Osteoblast (primary cell): Measurements from ENCODE around the gene RBM4. TPM values are rescaled to one million over a fixed set of nuclear protein-coding genes. Genes with fewer than 3 reads are reported as not detected.

Experiments used
- DNase-seq: peaks from one replicate; pipeline ENCODE4 v3.0.0; 2011; ENCODE audit warnings: low spot score, mixed read lengths; ENCODE audit not compliant: insufficient read length; ENCODE audit errors: missing footprints
- H2AFZ ChIP-seq: 2 replicates; pipeline ENCODE4 v1.6.0; 2011; ENCODE audit warnings: mild to moderate bottlenecking, low read length
- H3K27ac ChIP-seq: 2 replicates; pipeline ENCODE4 v1.5.1; 2011; ENCODE audit warnings: mild to moderate bottlenecking, low read depth, low read length, moderate library complexity
- H3K27me3 ChIP-seq: 2 replicates; pipeline ENCODE4 v1.6.0; 2012; ENCODE audit warnings: mild to moderate bottlenecking, control low read depth, inconsistent platforms, low read length, moderate library complexity; ENCODE audit not compliant: insufficient read depth
- H3K36me3 ChIP-seq: 2 replicates; pipeline ENCODE4 v1.5.1; 2011; ENCODE audit warnings: mild to moderate bottlenecking, low read length, control low read depth, moderate library complexity; ENCODE audit not compliant: insufficient read depth
- H3K4me1 ChIP-seq: 2 replicates; pipeline ENCODE4 v1.5.1; 2011; ENCODE audit warnings: mild to moderate bottlenecking, low read length, control low read depth, moderate library complexity; ENCODE audit not compliant: insufficient read depth
- H3K4me2 ChIP-seq: 2 replicates; pipeline ENCODE4 v1.6.0; 2011; ENCODE audit warnings: mild to moderate bottlenecking, low read length; ENCODE audit not compliant: insufficient read depth
- H3K4me3 ChIP-seq: fragments of 200-600 bp; sonication (generic); 3 replicates; pipeline ENCODE4 v1.5.1; 2012; ENCODE audit warnings: mild to moderate bottlenecking, low read length, inconsistent platforms; ENCODE audit not compliant: insufficient read depth
- H3K79me2 ChIP-seq: 2 replicates; pipeline ENCODE4 v1.6.0; 2012; ENCODE audit warnings: mild to moderate bottlenecking, low read length, control low read depth, inconsistent platforms; ENCODE audit not compliant: insufficient read depth
- H3K9me3 ChIP-seq: 2 replicates; pipeline ENCODE4 v1.5.1; 2011; ENCODE audit warnings: low read depth, low read length, control low read depth
- H4K20me1 ChIP-seq: 2 replicates; pipeline ENCODE4 v1.6.0; 2012; ENCODE audit warnings: mild to moderate bottlenecking, low read length, control low read depth; ENCODE audit not compliant: insufficient read depth
- CTCF ChIP-seq: IDR thresholded peaks from 2 replicates; pipeline ENCODE4 v1.5.1; 2011; ENCODE audit warnings: mild to moderate bottlenecking, low read depth, low read length, moderate library complexity; ENCODE audit errors: extremely low read depth
- total RNA-seq: library from RNA; depleted of rRNA; stranded (reverse); fragments of >200 nt; gene quantifications from 2 replicates; pipeline ENCODE4 v1.2.3, GENCODE V29; 2012

Gene RBM4
- total RNA-seq, 1 donor, result 84.0 TPM

DNA sequence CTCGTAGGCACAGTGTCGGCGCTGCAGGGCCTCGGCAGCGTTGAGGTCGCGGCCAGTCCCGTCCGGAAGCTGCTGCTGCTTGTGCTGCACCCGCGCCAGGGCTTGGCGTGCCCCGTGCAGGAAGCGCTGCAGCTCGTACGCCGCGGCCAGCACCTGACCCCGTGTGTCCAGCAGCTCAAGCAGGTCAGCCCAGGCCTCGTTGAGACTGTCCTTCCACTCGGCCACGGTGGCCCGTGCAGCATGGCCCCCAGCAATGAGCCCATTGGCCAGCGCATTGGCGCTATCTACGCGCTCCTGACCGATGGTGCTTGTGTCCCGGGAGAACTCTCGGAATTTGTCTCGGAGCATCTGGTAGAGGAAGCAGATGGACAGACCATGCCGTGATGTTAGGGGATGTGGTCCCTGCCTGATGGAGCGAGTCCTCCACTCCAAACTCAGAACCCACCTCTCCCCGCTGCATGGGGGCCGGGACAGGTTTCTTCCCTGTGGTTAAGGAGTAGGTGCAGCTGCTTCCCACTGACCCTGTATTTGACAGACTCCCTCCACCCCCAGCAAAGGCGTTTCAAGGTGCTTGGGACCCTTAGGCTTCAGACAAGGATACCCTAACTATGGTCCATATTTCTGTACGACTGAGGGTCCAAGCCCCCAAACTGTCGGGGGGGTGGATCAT is 52.9 kb downstream of the RBM4 start:
- Histone ChIP-seq H4K20me1 (no peaks in the 10 kb centered on the region), H3K9me3 (no peaks in the 10 kb centered on the region), H3K4me1 (no peaks in the 10 kb centered on the region), H3K79me2 (no peaks in the 10 kb centered on the region), H3K4me2 (no peak overlapping the region), H3K36me3 (no peaks in the 10 kb centered on the region), H3K27me3 (peaks cover 5% of the 10 kb centered on the region), H3K4me3 (no peak overlapping the region), H2AFZ (no peak overlapping the region), H3K27ac (no peak overlapping the region)
- DNase-seq, result peak; percentile 60
- TF ChIP-seq CTCF, result no peak

- no peaks in the 10 kb centered on the region for H4K20me1 ChIP-seq
- H3K4me2 ChIP-seq, result no peak overlapping the region
- H3K27me3 ChIP-seq, result peaks cover 5% of the 10 kb centered on the region
- H3K36me3 ChIP-seq, result no peaks in the 10 kb centered on the region
- H3K79me2 ChIP-seq, result no peaks in the 10 kb centered on the region
- no peak for TF ChIP-seq CTCF
- no peaks in the 10 kb centered on the region for H3K4me1 ChIP-seq
- peak; percentile 34 for DNase-seq
- no peak overlapping the region for H2AFZ ChIP-seq
- H3K27ac ChIP-seq, result no peak overlapping the region
- no peaks in the 10 kb centered on the region for H3K9me3 ChIP-seq
- no peak overlapping the region for H3K4me3 ChIP-seq
Measured at GRCh38 chr11:66692446-66692845, 53.9 kb downstream of the RBM4 start.

DNA sequence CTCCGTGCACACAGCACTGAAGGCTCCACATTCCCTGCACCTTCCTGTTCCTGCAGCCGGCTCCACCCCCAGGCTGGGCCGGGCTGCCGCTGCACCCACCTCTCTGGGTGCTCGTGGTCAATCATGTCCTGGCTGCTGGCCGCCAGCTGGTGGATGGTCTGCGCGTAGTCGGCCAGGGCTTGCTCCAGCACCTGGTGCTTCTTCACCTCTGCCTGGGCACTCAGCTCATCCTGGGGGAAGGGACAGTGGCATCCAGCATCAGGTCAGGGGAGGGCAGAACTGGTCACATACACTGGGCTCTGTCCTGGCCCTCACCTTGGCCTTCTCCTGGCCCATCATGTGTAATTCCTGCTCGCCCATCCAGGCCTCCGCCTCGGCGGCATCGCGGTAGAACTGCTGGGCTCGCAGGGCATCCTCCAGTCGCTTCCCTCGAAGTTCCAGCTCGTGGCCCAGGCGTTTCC is 54.4 kb downstream of the RBM4 start:
- no peak for TF ChIP-seq CTCF
- H3K4me3 ChIP-seq, result no peak overlapping the region
- no peaks in the 10 kb centered on the region for H3K9me3 ChIP-seq

GRCh38 chr11:66693356-66694055 is 55.0 kb downstream of the RBM4 start:
- Histone ChIP-seq H2AFZ (no peak overlapping the region), H3K27ac (no peak overlapping the region), H3K27me3 (no peaks in the 10 kb centered on the region), H3K4me3 (no peak overlapping the region), H3K9me3 (no peaks in the 10 kb centered on the region), H4K20me1 (no peaks in the 10 kb centered on the region), H3K4me1 (no peaks in the 10 kb centered on the region), H3K4me2 (no peak overlapping the region), H3K79me2 (no peaks in the 10 kb centered on the region), H3K36me3 (no peaks in the 10 kb centered on the region)
- no peak for TF ChIP-seq CTCF
- DNase-seq, result peak; percentile 25

More for the DNA sequence above, 54.4 kb downstream of the RBM4 start:
- Histone ChIP-seq H3K79me2 (no peaks in the 10 kb centered on the region), H3K27me3 (peaks cover 3% of the 10 kb centered on the region), H2AFZ (no peak overlapping the region), H3K4me2 (no peak overlapping the region), H3K36me3 (no peaks in the 10 kb centered on the region), H3K27ac (no peak overlapping the region), H3K4me1 (no peaks in the 10 kb centered on the region), H4K20me1 (no peaks in the 10 kb centered on the region)
- peak; percentile 75 for DNase-seq
